BJ (cell line): Measurements from ENCODE around the gene HSDL2. TPM values are rescaled to one million over a fixed set of nuclear protein-coding genes. Genes with fewer than 3 reads are reported as not detected.
"Not testable (repeated sequence)": the region's sequence is repeated elsewhere in the genome, so short reads cannot be mapped to it uniquely, and the experiment has no call there.

ENCODE experiments used
- CTCF ChIA-PET: fragments of 350-600 bp; formaldehyde crosslinking; extraction: SDS; loops from one replicate; lab custom pipeline; 2021; ENCODE audit warnings: antibody characterized with exemption, inconsistent platforms; lab: Yijun Ruan, JAX
- POLR2A ChIA-PET: fragments of 300-600 bp; sonication (Branson Sonifier 250); formaldehyde crosslinking; extraction: SDS; loops from one replicate; lab custom pipeline; 2021; ENCODE audit warnings: antibody characterized with exemption; lab: Charles Lee
- DNase-seq: peaks from one replicate; pipeline ENCODE4 v3.0.0-alpha.2; 2011; ENCODE audit warnings: low read depth
- H3K27me3 ChIP-seq: 2 replicates; pipeline ENCODE4 v1.6.0; 2011; ENCODE audit warnings: low read length; ENCODE audit not compliant: control insufficient read depth, insufficient read depth
- H3K36me3 ChIP-seq: 2 replicates; pipeline ENCODE4 v1.5.1; 2011; ENCODE audit warnings: low read length; ENCODE audit not compliant: control insufficient read depth, insufficient read depth
- H3K4me3 ChIP-seq: 2 replicates; pipeline ENCODE4 v1.5.1; 2011; ENCODE audit warnings: low read depth, mild to moderate bottlenecking, control low read depth, low read length
- polyA plus RNA-seq: library from polyadenylated mRNA; depleted of rRNA; stranded (reverse); fragments of >200 nt; gene quantifications from 2 replicates; pipeline ENCODE4 v1.2.3, GENCODE V29; 2011
- TF ChIP-seq, protein P1 (sequence below): IDR thresholded peaks from 2 replicates; pipeline ENCODE4 v1.5.1; 2011; ENCODE audit warnings: low read depth, mild to moderate bottlenecking, control low read depth, inconsistent platforms, low read length, moderate library complexity; ENCODE audit not compliant: insufficient read depth

The HSDL2 gene
- polyA plus RNA-seq, 1 experiment, result 15.2 TPM

DNA sequence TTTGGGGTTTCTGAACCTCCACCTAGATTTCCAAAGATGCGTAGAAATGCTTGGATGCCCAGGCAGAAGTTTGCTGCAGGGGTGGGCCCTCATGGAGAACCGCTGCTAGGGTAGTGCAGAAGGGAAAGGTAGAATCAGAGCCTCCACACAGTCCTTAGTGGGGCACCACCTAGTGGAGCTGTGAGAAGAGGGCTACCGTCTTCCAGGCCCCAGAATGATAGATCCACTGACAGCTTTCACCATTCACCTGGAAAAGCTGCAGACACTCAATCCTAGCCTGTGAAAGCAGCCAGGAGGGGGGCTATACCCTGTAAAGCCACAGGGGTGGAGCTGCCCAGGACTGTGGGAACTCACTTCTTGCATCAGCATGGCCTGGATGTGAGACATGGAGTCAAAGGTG is 13.3 kb upstream of the HSDL2 start:
- TF ChIP-seq, protein P1, sequence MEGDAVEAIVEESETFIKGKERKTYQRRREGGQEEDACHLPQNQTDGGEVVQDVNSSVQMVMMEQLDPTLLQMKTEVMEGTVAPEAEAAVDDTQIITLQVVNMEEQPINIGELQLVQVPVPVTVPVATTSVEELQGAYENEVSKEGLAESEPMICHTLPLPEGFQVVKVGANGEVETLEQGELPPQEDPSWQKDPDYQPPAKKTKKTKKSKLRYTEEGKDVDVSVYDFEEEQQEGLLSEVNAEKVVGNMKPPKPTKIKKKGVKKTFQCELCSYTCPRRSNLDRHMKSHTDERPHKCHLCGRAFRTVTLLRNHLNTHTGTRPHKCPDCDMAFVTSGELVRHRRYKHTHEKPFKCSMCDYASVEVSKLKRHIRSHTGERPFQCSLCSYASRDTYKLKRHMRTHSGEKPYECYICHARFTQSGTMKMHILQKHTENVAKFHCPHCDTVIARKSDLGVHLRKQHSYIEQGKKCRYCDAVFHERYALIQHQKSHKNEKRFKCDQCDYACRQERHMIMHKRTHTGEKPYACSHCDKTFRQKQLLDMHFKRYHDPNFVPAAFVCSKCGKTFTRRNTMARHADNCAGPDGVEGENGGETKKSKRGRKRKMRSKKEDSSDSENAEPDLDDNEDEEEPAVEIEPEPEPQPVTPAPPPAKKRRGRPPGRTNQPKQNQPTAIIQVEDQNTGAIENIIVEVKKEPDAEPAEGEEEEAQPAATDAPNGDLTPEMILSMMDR, result peak; percentile 20; the same call in 1 of the 2 replicates
- no peaks in the 10 kb centered on the region for H3K36me3 ChIP-seq
- POLR2A ChIA-PET, result no interaction called here
- CTCF ChIA-PET, result interaction anchor here (0.6 to 3.7 kb wide), 10 partner anchors 12 to 346 kb away, joined by 3 to 27 read pairs (median 4); no protein-coding TSS in a partner anchor
- DNase-seq, result no peak
- H3K27me3 ChIP-seq, result no peaks in the 10 kb centered on the region
- H3K4me3 ChIP-seq, result no peak overlapping the region

DNA sequence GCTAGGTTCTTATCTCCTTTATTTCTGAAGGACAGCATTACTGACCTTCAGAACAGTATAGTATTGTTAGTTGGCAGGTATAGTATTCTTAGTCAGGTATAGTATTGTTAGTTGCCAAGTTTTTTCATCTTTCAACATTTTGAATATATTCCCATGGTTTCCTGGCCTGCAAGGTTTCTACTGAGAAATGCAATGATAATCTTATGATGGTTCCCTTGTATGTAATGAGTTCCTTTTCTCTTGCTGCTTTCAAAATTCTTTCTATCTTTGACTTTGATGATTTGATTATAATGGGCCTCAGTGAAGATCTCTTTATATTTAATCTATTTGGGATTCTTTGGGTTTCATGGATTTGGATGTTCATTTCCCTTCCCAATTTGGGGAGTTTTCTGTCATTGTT is 12.4 kb upstream of the HSDL2 start:
- no peaks in the 10 kb centered on the region for H3K36me3 ChIP-seq
- CTCF ChIA-PET, result interaction anchor here (1.1 to 3.7 kb wide), 4 partner anchors 11 to 277 kb away, joined by 3 to 27 read pairs (median 4); no protein-coding TSS in a partner anchor
- DNase-seq, result no peak
- POLR2A ChIA-PET, result no interaction called here
- TF ChIP-seq, protein P1, result no peak
- no peaks in the 10 kb centered on the region for H3K27me3 ChIP-seq
- no peak overlapping the region for H3K4me3 ChIP-seq

DNA sequence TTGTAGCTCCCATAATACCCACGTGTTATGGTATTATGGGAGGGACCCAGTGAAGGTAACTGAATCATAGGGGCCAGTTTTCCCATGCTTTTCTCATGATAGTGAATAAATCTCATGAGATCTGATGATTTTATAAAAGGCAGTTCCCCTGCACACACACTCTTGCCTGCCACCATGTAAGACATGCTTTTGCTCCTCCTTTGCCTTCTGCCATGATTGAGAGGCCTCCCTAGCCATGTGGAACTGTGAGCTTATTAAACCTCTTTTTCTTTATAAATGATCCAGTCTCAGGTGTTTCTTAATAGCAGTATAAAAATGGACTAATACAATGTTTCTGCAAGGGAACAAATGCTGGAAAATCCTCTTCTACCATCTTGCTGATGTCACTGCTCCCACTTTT is 10.1 kb upstream of the HSDL2 start:
- no peak for DNase-seq

DNA sequence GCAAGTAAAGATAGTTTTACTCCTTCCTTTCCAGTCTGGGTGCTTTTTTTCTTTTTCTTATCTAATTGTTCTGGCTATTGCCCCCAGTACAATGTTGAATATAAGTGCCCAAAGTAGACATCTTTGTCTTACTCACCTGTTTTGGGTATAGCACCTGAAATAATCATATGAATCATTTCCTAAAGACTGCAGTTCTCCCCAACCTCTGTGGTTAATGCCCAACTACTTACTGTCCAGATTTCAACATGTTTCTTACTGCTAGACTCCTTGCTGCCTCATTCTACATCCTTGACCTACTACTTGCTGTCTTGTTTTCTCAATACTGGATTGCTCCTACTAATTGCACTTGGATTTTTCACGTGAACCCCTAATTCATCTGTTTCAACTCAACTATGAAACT is 8.8 kb upstream of the HSDL2 start:
- no peaks in the 10 kb centered on the region for H3K27me3 ChIP-seq
- CTCF ChIA-PET, result interaction anchor here (0.6 to 2.2 kb wide), 3 partner anchors 10 to 282 kb away, joined by 3 to 15 read pairs (median 3); no protein-coding TSS in a partner anchor
- TF ChIP-seq, protein P1, result no peak
- DNase-seq, result no peak
- H3K36me3 ChIP-seq, result no peaks in the 10 kb centered on the region
- no peak overlapping the region for H3K4me3 ChIP-seq
- POLR2A ChIA-PET, result no interaction called here

More for the DNA sequence above, 10.1 kb upstream of the HSDL2 start:
- H3K27me3 ChIP-seq, result no peaks in the 10 kb centered on the region
- no peak overlapping the region for H3K4me3 ChIP-seq
- no peaks in the 10 kb centered on the region for H3K36me3 ChIP-seq
- TF ChIP-seq, protein P1, result no peak
- POLR2A ChIA-PET, result no interaction called here
- CTCF ChIA-PET, result interaction anchor here (0.8 to 2.2 kb wide), 3 partner anchors 9 to 281 kb away, joined by 3 to 15 read pairs (median 3); no protein-coding TSS in a partner anchor

DNA sequence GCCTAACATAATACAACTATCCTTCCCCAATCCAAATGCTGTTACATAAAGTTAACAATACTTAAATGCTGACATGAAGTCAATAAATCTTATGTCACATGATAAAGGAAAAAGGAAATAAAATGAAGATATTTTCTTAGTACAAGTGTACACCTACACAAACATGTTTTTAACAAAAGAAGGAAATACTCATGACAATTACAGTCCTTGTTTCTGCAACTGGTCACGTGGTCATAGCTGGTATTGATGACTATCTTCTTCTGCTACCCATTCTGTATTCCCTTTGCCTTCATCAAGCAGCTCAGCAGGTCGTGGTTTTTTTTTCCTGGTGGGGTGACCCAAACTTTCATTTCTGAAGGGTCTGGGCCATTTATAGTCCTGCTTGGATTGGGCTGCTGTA is 6.2 kb upstream of the HSDL2 start:
- H3K4me3 ChIP-seq, POLR2A ChIA-PET, H3K36me3 ChIP-seq, H3K27me3 ChIP-seq, DNase-seq: not testable (repeated sequence)
- CTCF ChIA-PET, result interaction anchor here (0.8 kb wide), 1 partner anchor 276 kb away, joined by 3 read pairs; no protein-coding TSS in a partner anchor

DNA sequence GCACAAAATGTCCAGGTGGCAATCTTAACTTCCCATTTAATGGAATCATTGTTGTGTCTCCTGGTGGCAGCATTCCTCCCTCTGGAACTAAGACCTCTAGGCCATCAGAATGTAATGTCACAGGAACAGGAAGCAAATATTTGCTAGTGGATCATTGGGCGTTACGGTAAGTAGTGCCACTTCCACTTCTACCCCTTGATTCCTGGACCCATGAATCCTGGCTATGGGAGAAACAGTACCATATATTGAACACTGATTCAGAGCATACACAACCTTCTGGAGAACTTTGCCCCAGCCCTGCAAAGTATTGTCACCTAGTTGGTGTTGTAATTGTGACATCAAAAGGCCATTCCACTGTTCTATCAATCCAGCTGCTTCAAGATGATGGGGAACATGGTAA is 5.7 kb upstream of the HSDL2 start:
- H3K36me3 ChIP-seq, POLR2A ChIA-PET, H3K4me3 ChIP-seq, CTCF ChIA-PET, H3K27me3 ChIP-seq, DNase-seq: not testable (repeated sequence)
